Stomach smooth muscle (tissue), 2 donors: ENCODE results near the gene ETV6.

ENCODE experiments used
- H3K27ac ChIP-seq: one replicate; pipeline ENCODE4 v1.7.0; 2013; ENCODE audit warnings: mild to moderate bottlenecking, low read length, inconsistent platforms
- H3K27me3 ChIP-seq, 2 donors: one replicate each; pipeline ENCODE4 v1.7.0; 2013; ENCODE audit warnings: low read length in 2 of 2; ENCODE audit not compliant: insufficient read depth in 2 of 2, control insufficient read depth in 1 of 2
- H3K36me3 ChIP-seq, 2 donors: one replicate each; pipeline ENCODE4 v1.7.0; 2013; ENCODE audit warnings: low read length in 2 of 2; ENCODE audit not compliant: control insufficient read depth in 2 of 2, insufficient read depth in 2 of 2
- H3K4me1 ChIP-seq: one replicate; pipeline ENCODE4 v1.7.0; 2013; ENCODE audit warnings: low read length; ENCODE audit not compliant: control insufficient read depth, insufficient read depth
- H3K4me3 ChIP-seq, 2 donors: one replicate each; pipeline ENCODE4 v1.7.0; 2013; ENCODE audit warnings: low read length in 2 of 2
- H3K9ac ChIP-seq, 2 donors: one replicate each; pipeline ENCODE4 v1.7.0; 2013; ENCODE audit warnings: low read length in 2 of 2, mild to moderate bottlenecking in 1 of 2
- H3K9me3 ChIP-seq, 2 donors: one replicate each; pipeline ENCODE4 v1.7.0; 2013; ENCODE audit warnings: low read length in 2 of 2; ENCODE audit not compliant: control insufficient read depth in 2 of 2
- donor health status: healthy.
- donor health status: Pancreatic carcinoma.

Gene ETV6

DNA sequence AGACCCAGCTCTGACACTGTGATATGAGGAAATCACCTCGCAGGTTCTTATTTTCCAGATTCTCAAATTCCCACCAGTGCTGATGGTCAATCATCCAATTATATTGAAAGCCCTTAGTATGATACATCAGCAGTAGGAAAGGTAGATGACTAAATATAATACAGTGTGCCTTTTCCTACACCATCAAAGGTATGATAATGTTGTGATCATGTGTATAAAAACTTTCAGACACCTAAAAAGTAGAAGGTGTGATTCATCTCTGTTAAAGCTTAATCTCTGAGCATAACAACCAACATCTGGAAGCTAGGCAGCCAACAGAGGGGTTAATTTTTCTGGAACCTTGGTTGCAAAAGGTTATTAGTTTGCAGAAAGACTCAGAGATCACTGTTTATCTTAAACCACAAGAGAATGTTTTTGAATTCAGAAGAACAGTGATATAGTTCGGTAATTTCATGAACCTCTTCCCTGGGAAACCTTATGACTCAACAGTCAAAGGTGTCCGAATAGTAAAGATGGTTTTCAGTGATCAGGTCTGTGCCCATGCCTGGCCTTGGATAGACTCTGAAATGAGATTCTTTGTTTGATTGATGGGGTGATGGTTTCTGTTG lies 122.5 kb downstream of the ETV6 start:
- H3K4me1 ChIP-seq: peaks cover 29% of the 10 kb centered on the region
- H3K27me3 ChIP-seq: no peaks in the 10 kb centered on the region
- H3K4me3 ChIP-seq: no peak overlapping the region
- peaks cover 0 to 2% of the 10 kb centered on the region in 2 donors for H3K36me3 ChIP-seq
- H3K9me3 ChIP-seq: no peaks in the 10 kb centered on the region
- no peak overlapping the region for H3K27ac ChIP-seq
- H3K9ac ChIP-seq: no peak overlapping the region

DNA sequence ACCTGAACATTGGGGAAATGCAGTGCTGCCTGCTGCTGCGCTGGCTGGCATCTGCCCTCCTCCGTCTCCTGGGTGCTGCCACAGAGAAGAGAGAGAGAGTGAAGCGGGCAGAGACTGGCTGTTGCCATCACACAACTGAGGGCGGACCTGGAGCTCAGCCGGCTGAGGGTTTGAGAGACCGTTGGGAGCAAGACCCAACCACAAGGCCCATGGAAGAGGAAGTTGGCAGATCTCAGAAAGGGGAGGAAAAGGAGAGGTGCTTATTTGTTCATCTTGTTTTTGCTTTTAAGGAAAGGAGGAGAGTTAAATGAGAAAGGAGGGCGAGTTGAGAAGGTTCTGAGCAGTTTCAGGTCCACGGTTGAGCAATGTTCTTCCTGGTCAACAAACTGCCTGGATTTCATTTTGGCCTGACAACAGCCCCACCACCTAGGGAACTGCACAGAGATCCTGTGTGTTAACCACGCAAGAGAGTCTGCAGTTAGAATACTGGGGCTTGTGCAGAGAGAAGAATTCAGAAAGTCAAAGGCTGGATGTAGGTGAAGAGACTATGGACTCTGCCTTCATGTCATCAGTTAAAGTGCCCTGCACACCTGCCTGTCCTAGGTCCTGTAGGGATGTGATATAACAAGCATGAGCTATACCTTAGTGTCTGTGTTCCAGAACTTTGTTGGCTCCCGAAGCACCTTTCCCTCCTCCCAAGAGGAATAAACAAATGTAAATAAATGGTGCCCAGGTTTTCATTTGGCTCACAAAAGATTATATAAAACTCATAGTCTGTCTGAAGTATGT lies 124.6 kb downstream of the ETV6 start:
- Histone ChIP-seq H3K4me3 (no peak overlapping the region), H3K27me3 (no peaks in the 10 kb centered on the region), H3K4me1 (peaks cover 33% of the 10 kb centered on the region), H3K27ac (no peak overlapping the region), H3K9me3 (no peaks in the 10 kb centered on the region), H3K9ac (no peak overlapping the region), H3K36me3 (peaks cover 0 to 2% of the 10 kb centered on the region in 2 donors)

DNA sequence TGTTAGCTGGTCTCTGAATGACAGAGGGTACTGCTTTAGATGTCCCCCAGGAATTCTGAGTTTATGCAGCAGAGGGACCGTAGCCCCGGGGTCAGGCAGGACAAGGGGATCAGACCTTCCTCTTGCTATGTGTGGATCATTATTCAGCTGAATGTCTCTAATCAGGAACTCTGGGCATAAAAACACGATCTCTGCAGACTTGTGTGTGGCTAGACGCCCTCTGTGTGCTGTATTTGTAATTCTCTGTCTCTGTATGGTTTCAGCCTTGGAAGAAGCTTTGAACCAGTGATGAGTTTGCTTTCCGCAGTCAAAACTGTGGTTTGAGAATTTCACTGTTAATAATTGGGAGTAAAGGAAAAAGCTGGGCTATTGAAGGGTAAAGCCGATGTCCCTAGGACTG lies 125.3 kb downstream of the ETV6 start:
- H3K4me1 ChIP-seq: peaks cover 33% of the 10 kb centered on the region
- H3K9ac ChIP-seq: no peak overlapping the region
- H3K27me3 ChIP-seq: no peaks in the 10 kb centered on the region
- no peak overlapping the region for H3K4me3 ChIP-seq
- no peak overlapping the region for H3K27ac ChIP-seq
- no peaks in the 10 kb centered on the region for H3K9me3 ChIP-seq
- peaks cover 0 to 2% of the 10 kb centered on the region in 2 donors for H3K36me3 ChIP-seq

- Histone ChIP-seq H3K36me3 (peaks cover 0 to 2% of the 10 kb centered on the region in 2 donors), H3K4me3 (no peak overlapping the region), H3K9ac (no peak overlapping the region), H3K27ac (no peak overlapping the region), H3K9me3 (no peaks in the 10 kb centered on the region), H3K4me1 (peaks cover 35% of the 10 kb centered on the region), H3K27me3 (no peaks in the 10 kb centered on the region)
Measured at GRCh38 chr12:11776316-11776715, 126.8 kb downstream of the ETV6 start.

GRCh38 chr12:11777451-11777850 lies 128.0 kb downstream of the ETV6 start:
- Histone ChIP-seq H3K27ac (peak overlapping the region; percentile 56), H3K9ac (no peak overlapping the region), H3K27me3 (no peaks in the 10 kb centered on the region), H3K4me3 (no peak overlapping the region), H3K9me3 (no peaks in the 10 kb centered on the region), H3K36me3 (peaks cover 0 to 2% of the 10 kb centered on the region in 2 donors), H3K4me1 (peaks cover 35% of the 10 kb centered on the region)

DNA sequence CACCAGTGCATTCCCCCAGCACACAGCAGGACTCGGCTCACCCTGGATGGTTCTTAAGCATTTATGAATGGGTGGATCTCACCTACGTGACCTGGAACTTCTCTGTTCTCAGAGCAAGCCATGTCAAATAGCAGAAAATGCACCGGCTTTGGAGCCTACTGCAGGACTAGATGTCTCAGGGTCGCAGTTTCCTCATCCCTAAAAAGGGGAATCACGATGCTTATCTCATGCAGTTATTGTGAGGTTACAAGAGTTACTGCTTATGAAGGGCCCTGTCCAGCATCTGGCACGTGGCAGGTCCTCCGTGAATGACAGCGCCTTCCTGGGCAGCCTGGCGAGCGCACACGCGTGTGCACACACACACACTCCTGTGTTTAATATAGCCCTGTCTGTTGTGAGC lies 128.5 kb downstream of the ETV6 start:
- no peaks in the 10 kb centered on the region for H3K9me3 ChIP-seq
- no peaks in the 10 kb centered on the region for H3K27me3 ChIP-seq
- no peak overlapping the region for H3K9ac ChIP-seq
- H3K27ac ChIP-seq: peak overlapping the region; percentile 56
- peaks cover 35% of the 10 kb centered on the region for H3K4me1 ChIP-seq
- no peak overlapping the region for H3K4me3 ChIP-seq
- H3K36me3 ChIP-seq: peaks cover 0 to 2% of the 10 kb centered on the region in 2 donors

DNA sequence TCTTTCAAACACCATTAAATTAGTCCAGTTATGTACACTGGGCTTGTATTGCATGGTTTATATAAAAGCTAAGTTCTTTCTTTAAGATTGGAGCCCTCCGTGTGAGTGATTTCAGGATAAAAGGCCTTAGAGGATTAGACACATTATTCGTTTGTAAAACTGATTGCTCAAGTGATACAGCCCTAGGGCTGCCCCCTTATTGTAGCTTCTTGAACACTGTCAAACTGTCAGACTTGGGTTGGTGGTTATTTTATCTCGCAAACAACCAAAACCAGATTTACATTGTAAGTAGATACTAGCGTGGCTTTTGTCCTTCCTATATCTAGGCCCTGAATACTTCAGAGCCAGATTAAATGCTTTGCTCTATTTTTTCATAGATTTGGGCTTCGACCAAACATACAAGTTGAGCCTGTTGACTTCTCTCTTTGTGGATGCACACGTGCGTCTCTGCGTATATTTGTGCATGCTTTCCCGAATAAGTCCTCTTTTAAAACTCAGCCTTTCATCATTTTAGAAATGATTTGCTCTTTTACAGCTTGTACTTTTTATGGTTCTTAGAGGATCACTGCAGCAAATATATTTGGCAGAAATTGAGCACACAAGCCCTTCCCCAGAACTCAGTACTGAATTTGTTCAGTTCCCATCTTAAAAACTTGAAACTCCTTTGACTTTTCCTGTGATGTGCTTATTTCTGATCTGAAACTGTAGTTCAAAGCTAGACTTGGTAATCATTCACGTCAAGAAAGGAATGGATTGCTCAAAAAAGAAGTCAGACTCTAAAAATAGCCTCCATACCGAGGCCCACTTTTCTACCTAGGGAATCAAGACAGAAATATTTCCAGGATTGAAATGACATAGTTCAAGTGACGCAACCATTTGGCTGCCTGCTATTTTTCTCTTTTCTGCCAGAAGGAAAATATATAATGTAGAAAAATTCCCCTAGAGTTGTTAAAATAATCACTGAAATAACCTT lies 129.5 kb downstream of the ETV6 start:
- Histone ChIP-seq H3K9ac (peak overlapping the region in 1 of 2 donors; percentile 4), H3K27me3 (no peaks in the 10 kb centered on the region), H3K27ac (peak overlapping the region; percentile 56), H3K4me3 (peak overlapping the region in 1 of 2 donors; percentile 1), H3K4me1 (peaks cover 30% of the 10 kb centered on the region), H3K9me3 (no peaks in the 10 kb centered on the region), H3K36me3 (no peaks in the 10 kb centered on the region)

GRCh38 chr12:11780521-11781101 lies 131.1 kb downstream of the ETV6 start:
- H3K36me3 ChIP-seq: no peaks in the 10 kb centered on the region
- H3K9me3 ChIP-seq: no peaks in the 10 kb centered on the region
- no peak overlapping the region for H3K27ac ChIP-seq
- no peaks in the 10 kb centered on the region for H3K27me3 ChIP-seq
- H3K4me3 ChIP-seq: no peak overlapping the region
- no peak overlapping the region for H3K9ac ChIP-seq
- peaks cover 20% of the 10 kb centered on the region for H3K4me1 ChIP-seq

DNA sequence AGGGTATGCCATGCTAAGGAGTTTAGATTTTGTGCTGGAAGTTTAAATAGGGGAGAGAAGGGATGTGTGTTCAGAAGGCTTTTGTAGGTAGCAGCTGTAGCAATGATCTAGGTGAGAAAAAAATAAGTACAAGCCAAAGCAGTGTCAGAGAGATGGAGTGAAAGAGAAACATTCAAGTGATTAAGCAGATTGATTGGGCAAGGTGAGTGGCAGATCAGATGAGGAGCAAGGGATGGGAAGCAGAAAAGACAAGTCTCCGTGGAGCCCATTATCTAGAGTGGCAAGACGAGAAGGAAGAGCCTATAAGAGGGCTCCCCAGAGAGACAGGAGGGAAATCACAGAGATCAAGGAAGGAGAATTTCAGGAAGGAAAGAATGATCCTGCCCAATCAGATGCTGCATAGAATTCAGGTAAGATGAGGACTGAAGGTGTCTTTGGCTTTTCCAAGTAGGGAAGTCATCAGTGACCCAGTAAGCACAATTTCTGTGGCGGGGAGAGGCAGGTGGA lies 133.5 kb downstream of the ETV6 start:
- no peak overlapping the region for H3K27ac ChIP-seq
- H3K4me3 ChIP-seq: no peak overlapping the region
- no peaks in the 10 kb centered on the region for H3K27me3 ChIP-seq
- H3K9me3 ChIP-seq: no peaks in the 10 kb centered on the region
- H3K4me1 ChIP-seq: peaks cover 20% of the 10 kb centered on the region
- H3K9ac ChIP-seq: no peak overlapping the region
- H3K36me3 ChIP-seq: no peaks in the 10 kb centered on the region

DNA sequence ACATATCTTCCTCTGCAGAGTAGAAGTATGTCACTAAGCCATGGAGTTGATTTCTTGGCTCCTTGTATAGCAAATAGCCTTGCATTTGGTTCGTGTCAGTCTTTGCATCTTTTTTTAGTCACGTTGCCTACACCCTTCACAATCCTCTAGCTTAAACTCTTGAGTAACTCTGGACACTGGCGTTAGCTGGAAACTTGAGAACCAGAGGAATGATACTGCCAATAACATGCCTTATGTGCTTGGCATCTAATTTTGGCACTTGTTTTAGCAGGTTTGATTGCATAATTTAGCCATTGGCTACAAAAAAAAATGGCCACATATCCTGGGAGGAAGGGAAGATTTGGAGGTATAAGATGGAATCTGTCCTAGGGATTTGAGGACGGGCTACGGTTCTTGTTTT lies 136.2 kb downstream of the ETV6 start:
- H3K27me3 ChIP-seq: no peaks in the 10 kb centered on the region
- peaks cover 13% of the 10 kb centered on the region for H3K4me1 ChIP-seq
- H3K9me3 ChIP-seq: no peaks in the 10 kb centered on the region
- H3K9ac ChIP-seq: no peak overlapping the region
- peak overlapping the region; percentile 25 for H3K27ac ChIP-seq
- H3K36me3 ChIP-seq: no peaks in the 10 kb centered on the region
- H3K4me3 ChIP-seq: no peak overlapping the region
